Tibial artery (tissue), 4 donors: ENCODE results near the gene KCNMA1.

Experiments used
- DNase-seq, 2 donors: peaks; one replicate each; pipeline ENCODE4 v3.0.0-alpha.2; 2019
- H3K27ac ChIP-seq, 2 donors: fragments of 200-600 bp; sonication (generic) in 1 of 2; 1 replicate in 1 of 2; 2 replicates in 1 of 2; pipeline ENCODE4 v1.5.1; 2018 to 2019; ENCODE audit warnings: mild to moderate bottlenecking in 1 of 2
- H3K27me3 ChIP-seq, 2 donors: fragments of 200-600 bp; sonication (generic) in 1 of 2; one replicate each; pipeline versions ENCODE4 v1.5.1 to v1.6.0; 2016 to 2019
- H3K36me3 ChIP-seq, 3 donors: fragments of 200-600 bp; sonication (generic) in 2 of 3; one replicate each; pipeline ENCODE4 v1.5.1; 2016 to 2019; ENCODE audit warnings: mild to moderate bottlenecking in 2 of 3
- H3K4me1 ChIP-seq, 4 donors: fragments of 200-600 bp; sonication (generic) in 2 of 4; 1 replicate in 3 of 4; 2 replicates in 1 of 4; pipeline ENCODE4 v1.5.1; 2016 to 2019
- H3K4me3 ChIP-seq, 2 donors: fragments of 200-600 bp; sonication (generic) in 1 of 2; 1 replicate in 1 of 2; 2 replicates in 1 of 2; pipeline ENCODE4 v1.5.1; 2018 to 2019; ENCODE audit warnings: mild to moderate bottlenecking in 2 of 2
- H3K9me3 ChIP-seq, 3 donors: fragments of 200-600 bp; sonication (generic) in 1 of 3; one replicate each; pipeline ENCODE4 v1.5.1; 2016 to 2019
- intact Hi-C: fragments of 100-400 bp; cut with DNase I; formaldehyde crosslinking; loops from one replicate; pipeline ENCODE4 v1.15.0; 2023; ENCODE audit warnings: low total_unique reads
- TF ChIP-seq, protein P1 (sequence below), 2 experiments: fragments of 200-600 bp in 1 of 2; fragments of 450-650 bp in 1 of 2; IDR thresholded peaks; one replicate each; pipeline ENCODE4 v1.5.1; 2017 to 2019; ENCODE audit warnings: antibody characterized with exemption in 2 of 2, mild to moderate bottlenecking in 1 of 2, moderate library complexity in 1 of 2

Gene KCNMA1

GRCh38 chr10:77560471-77560870 is 77.1 kb downstream of the KCNMA1 start:
- Histone ChIP-seq H3K4me1 (peaks cover 0 to 100% (median 68%) of the 10 kb centered on the region in 4 donors), H3K9me3 (no peaks in the 10 kb centered on the region), H3K27me3 (no peaks in the 10 kb centered on the region), H3K36me3 (no peaks in the 10 kb centered on the region), H3K4me3 (no peak overlapping the region), H3K27ac (peak overlapping the region in 1 of 2 donors; percentile 84)
- TF ChIP-seq, protein P1, sequence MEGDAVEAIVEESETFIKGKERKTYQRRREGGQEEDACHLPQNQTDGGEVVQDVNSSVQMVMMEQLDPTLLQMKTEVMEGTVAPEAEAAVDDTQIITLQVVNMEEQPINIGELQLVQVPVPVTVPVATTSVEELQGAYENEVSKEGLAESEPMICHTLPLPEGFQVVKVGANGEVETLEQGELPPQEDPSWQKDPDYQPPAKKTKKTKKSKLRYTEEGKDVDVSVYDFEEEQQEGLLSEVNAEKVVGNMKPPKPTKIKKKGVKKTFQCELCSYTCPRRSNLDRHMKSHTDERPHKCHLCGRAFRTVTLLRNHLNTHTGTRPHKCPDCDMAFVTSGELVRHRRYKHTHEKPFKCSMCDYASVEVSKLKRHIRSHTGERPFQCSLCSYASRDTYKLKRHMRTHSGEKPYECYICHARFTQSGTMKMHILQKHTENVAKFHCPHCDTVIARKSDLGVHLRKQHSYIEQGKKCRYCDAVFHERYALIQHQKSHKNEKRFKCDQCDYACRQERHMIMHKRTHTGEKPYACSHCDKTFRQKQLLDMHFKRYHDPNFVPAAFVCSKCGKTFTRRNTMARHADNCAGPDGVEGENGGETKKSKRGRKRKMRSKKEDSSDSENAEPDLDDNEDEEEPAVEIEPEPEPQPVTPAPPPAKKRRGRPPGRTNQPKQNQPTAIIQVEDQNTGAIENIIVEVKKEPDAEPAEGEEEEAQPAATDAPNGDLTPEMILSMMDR (IDR thresholded peaks at IDR 0.05) = no peak
- no peak for DNase-seq
- intact Hi-C loops = no loop called here

GRCh38 chr10:77560052-77560451 is 77.6 kb downstream of the KCNMA1 start:
- no peak for DNase-seq
- H3K4me1 ChIP-seq = peaks cover 0 to 99% (median 66%) of the 10 kb centered on the region in 4 donors
- peak overlapping the region in 1 of 2 donors; percentile 84 for H3K27ac ChIP-seq
- TF ChIP-seq, protein P1 (IDR thresholded peaks at IDR 0.05) = no peak
- H3K27me3 ChIP-seq = no peaks in the 10 kb centered on the region
- no peak overlapping the region for H3K4me3 ChIP-seq
- intact Hi-C loops = no loop called here
- no peaks in the 10 kb centered on the region for H3K9me3 ChIP-seq
- H3K36me3 ChIP-seq = no peaks in the 10 kb centered on the region

DNA sequence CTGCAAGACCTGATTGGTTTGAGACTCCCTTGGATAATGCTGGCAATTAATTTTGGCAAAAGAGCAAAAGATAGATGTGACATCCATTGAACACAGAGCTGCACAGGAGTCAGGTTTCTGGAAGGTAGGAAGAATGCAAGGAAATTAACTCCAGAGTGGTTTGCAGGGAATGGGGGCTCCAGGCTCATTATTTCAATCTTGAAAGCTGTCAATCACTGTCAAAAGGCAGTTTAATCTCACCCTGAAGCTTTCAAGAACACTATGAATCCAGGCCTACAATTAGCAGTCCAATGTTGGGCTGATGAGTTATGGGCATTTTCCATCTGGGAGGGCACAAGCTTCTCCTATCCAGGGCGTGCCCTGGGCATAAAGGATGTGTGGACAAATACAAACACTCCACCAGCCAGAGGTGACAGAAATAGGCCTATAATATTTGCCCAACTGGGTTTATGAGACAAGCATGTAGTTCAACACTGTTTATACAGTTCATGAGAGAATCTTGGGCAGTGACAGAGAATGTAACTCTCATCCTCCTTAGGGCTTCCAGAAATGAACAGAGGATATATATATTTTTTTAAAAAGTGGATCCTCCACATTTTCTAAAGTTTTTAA is 80.5 kb downstream of the KCNMA1 start:
- TF ChIP-seq, protein P1 (IDR thresholded peaks at IDR 0.05) = no peak
- intact Hi-C loops = loop anchor here (10.0 kb wide), 1 partner anchor 78 kb away; the partner anchor contains the start of gene KCNMA1
- Histone ChIP-seq H3K9me3 (no peaks in the 10 kb centered on the region), H3K27ac (peak overlapping the region; percentile 79 to 84), H3K4me3 (no peak overlapping the region), H3K4me1 (peaks cover 0 to 99% (median 68%) of the 10 kb centered on the region in 4 donors), H3K27me3 (no peaks in the 10 kb centered on the region), H3K36me3 (no peaks in the 10 kb centered on the region)
- no peak for DNase-seq

GRCh38 chr10:77555591-77556212 is 81.9 kb downstream of the KCNMA1 start:
- Histone ChIP-seq H3K4me1 (peaks cover 0 to 99% (median 68%) of the 10 kb centered on the region in 4 donors), H3K27me3 (no peaks in the 10 kb centered on the region), H3K27ac (peak overlapping the region; percentile 79 to 84), H3K36me3 (no peaks in the 10 kb centered on the region), H3K4me3 (no peak overlapping the region), H3K9me3 (no peaks in the 10 kb centered on the region)
- no peak for DNase-seq
- intact Hi-C loops = loop anchor here (10.0 kb wide), 1 partner anchor 79 kb away; the partner anchor contains the start of gene KCNMA1
- TF ChIP-seq, protein P1 (IDR thresholded peaks at IDR 0.05) = no peak

GRCh38 chr10:77554996-77555397 is 82.6 kb downstream of the KCNMA1 start:
- TF ChIP-seq, protein P1 (IDR thresholded peaks at IDR 0.05) = no peak
- no peak overlapping the region for H3K4me3 ChIP-seq
- peak overlapping the region; percentile 79 to 84 for H3K27ac ChIP-seq
- intact Hi-C loops = loop anchor here (5.0 to 10.0 kb wide), 2 partner anchors 32 to 80 kb away; partner anchors contain the start of gene KCNMA1
- peak; percentile 58 to 85 for DNase-seq
- no peaks in the 10 kb centered on the region for H3K27me3 ChIP-seq
- peaks cover 0 to 99% (median 72%) of the 10 kb centered on the region in 4 donors for H3K4me1 ChIP-seq
- no peaks in the 10 kb centered on the region for H3K9me3 ChIP-seq
- H3K36me3 ChIP-seq = no peaks in the 10 kb centered on the region
